Nucleus accumbens (tissue), 56 donors: ENCODE measurements around the gene TFAP2B.

Source experiments
- DNase-seq, 56 donors: peaks; one replicate each; lab custom pipeline; 2025; lab: John Stamatoyannopoulos, UW

Gene TFAP2B

GRCh38 chr6:50818673-50819072 is at the start of gene TFAP2B:
TFAP2B (plus strand) TSS chr6:50818871; CDS start chr6:50818892, 21 bp downstream.
- no peak for DNase-seq

GRCh38 chr6:50778696-50779095 is 40.0 kb upstream of the TFAP2B start:
- DNase-seq: no peak

GRCh38 chr6:50780382-50780781 is 38.3 kb upstream of the TFAP2B start:
- DNase-seq: no peak

- DNase-seq: no peak
Observed at GRCh38 chr6:50785921-50786320, 32.8 kb upstream of the TFAP2B start.

- peak in 2 of 56 donors; percentile 1 to 4 for DNase-seq
Observed at GRCh38 chr6:50791900-50792508, 26.7 kb upstream of the TFAP2B start.

GRCh38 chr6:50792771-50793170 is 25.9 kb upstream of the TFAP2B start:
- no peak for DNase-seq

- DNase-seq: no peak
Observed at GRCh38 chr6:50795574-50795973, 23.1 kb upstream of the TFAP2B start.

GRCh38 chr6:50804283-50804682 is 14.4 kb upstream of the TFAP2B start:
- no peak for DNase-seq

- DNase-seq: no peak
Observed at GRCh38 chr6:50807035-50807434, 11.6 kb upstream of the TFAP2B start.

- no peak for DNase-seq
Observed at GRCh38 chr6:50815436-50816114, 3.1 kb upstream of the TFAP2B start.

- peak in 49 of 56 donors; percentile 1 to 85 (median 31) for DNase-seq
Observed at GRCh38 chr6:50816115-50816675, 2.5 kb upstream of the TFAP2B start.

GRCh38 chr6:50816947-50817645 is 1.6 kb upstream of the TFAP2B start:
- no peak for DNase-seq

- no peak for DNase-seq
Observed at GRCh38 chr6:50817646-50817950, 1.1 kb upstream of the TFAP2B start.

GRCh38 chr6:50818020-50818419 is 651 bp upstream of the TFAP2B start:
- no peak for DNase-seq

GRCh38 chr6:50819466-50819903 is 814 bp downstream of the TFAP2B start:
- DNase-seq: no peak

GRCh38 chr6:50819904-50820868 is 1.5 kb downstream of the TFAP2B start:
- no peak for DNase-seq

GRCh38 chr6:50820869-50821264 is 2.2 kb downstream of the TFAP2B start:
- no peak for DNase-seq

GRCh38 chr6:50821441-50822077 is 2.9 kb downstream of the TFAP2B start:
- DNase-seq: no peak

GRCh38 chr6:50822078-50822476 is 3.4 kb downstream of the TFAP2B start:
- no peak for DNase-seq
